HG02623 (cell line): ENCODE measurements around the gene BRD3.
A peak's percentile ranks its signal among the peaks of the same experiment; 100 is the strongest.
"Not testable (repeated sequence)": the region's sequence is repeated elsewhere in the genome, so short reads cannot be mapped to it uniquely, and the experiment has no call there.

Experiments used
- ATAC-seq: cut with Tn5 transposase; IDR thresholded peaks from one replicate; pipeline ENCODE4 v1.9.1; 2021; ENCODE audit warnings: moderate library complexity; ENCODE audit not compliant: unreplicated experiment

BRD3 gene

DNA sequence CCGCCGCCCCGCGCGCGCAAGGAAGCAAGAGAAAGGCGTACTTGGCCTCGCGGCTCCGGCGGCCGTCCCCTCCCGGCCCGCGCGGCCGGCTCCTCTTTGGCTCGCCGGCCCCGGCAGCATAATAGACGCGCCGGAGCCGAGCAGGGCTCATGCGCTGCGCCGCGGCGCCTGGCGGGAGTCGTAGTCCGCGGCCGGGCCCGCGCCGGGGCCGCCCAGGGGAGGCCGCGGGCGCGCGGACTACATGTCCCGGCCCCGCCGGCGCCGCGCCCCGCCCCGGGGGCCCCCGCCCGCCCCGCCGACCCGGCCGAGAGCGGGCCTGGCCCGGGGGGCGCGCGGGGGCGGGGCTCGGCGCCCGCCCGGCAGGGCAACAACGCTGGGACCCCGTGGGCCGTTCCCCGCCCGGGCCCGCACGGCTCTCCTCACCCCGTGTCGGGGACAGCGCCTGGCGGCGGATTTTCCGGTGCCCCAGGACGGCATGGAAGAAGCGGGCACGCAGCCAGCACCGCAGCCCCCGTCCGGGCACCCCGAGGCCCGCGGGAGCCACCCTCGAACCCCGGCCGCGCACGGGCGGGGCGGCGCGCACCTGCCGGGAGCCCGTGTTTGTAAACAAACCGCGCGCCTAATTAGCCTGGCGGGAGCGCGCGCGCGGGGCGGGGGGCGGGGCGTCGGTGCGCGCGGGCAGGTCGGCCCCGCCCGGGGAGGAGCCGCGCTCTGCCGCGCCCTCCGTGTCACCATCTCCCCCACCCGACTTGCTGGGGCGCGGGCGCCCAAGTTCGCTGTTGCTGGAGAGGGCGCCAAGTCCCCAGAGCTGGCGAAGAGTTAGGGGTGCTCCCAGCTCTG lies at the start of gene BRD3:
Gene BRD3, minus strand, starts transcription at position 123 of the 840 bp plus-strand sequence. CDS start 14,549 bp downstream, outside the sequence.
- ATAC-seq: peak; percentile 71

DNA sequence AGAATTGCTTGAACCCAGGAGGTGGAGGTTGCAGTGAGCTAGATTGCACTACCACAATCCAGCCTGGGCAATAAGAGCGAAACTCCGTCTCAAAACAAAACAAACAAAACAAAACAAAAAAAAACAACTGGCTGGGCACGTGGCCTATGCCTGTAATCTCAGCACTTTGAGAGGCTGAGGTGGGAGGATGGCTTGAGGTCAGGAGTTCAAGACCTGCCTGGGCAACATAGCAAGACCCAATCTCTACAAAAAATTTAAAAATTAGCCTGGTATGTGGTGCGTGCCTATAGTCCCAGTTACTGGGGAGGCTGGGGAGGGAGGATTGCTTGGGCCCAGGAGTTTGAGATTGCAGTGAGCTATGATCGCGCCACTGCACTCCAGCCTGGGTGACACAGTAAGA lies 44.7 kb upstream of the BRD3 start:
- no peak for ATAC-seq

DNA sequence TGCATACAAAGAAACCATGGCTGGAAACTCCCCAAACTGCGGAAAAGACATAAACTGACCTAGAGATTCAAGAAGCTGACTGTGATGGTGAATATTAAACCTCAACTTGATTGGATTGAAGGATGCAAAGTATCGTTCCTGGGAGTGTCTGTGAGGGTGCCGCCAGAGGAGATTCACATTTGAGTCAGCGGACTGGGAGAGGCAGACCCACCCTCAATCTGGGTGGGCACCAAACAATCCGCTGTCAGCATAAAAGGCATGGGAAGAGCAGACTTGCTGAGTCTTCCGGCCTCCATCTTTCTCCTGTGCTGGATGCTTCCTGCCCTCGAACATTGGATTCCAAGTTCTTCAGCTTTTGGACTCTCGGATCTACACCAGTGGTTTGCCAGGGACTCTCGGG lies 43.2 kb upstream of the BRD3 start:
- ATAC-seq: no peak

DNA sequence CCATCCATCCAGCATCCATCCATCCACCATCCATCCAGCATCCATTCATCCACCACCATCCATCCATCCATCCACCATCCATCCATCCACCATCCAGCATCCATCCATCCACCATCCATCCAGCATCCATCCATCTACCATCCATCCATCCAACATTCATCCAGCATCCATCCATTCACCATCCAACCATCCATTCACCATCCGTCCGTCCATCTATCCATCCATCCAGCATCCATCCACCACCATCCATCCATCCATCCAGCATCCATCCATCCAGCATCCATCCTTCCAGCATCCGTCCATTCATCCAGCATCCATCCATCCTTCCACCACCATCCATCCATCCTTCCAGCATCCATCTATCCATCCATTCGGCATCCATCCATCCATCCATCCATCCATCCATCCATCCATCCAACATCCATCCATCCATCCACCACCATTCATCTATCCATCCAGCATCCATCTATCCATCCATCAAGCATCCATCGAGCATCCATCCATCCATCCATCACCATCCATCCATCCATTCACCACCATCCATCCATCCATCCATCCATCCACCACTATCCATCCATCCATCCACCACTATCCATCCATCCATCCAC lies 35.7 kb upstream of the BRD3 start:
- no peak for ATAC-seq

DNA sequence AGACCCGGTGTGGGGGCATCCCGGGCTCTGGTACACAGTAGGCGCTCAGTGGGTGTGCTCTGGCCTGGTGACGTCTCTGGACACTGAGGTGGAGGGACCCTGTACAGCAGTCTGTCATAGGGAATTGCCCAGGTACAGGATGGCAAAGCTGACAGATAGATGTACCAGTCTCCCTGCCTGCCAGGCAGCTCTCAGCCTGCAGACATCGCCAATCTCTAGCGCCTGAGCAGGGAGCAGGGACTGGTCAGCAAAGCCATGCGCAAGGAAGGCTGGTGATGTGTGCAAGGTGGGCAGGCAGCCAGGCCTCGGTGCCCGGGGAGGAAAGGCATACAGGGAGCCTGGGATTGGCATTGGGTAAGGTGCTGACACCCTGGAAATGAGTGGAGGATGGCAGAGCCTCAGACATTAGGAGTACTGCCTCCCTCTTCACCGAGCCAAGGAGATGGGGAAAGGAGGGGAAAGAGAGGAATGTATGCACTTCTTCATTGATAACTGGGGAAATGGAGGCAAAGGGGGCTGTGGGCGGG lies 33.9 kb upstream of the BRD3 start:
- no peak for ATAC-seq

DNA sequence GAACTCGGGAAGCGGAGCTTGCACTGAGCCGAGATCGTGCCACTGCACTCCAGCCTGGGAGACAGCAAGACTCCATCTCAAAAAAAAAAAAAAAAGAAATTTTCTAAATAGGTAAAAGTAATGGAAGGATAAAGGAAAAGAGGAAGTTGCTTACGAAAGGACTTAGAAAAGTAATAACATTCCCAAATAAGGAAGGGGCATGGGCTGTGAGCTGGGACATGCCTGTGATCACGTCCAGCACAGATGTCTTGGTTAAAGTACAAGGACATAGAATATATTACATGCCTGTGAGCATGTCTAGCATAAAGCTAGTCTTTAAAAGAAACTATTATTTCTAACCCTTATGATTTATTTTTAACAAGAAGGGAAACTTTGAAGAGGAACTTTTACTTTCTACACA lies 33.3 kb upstream of the BRD3 start:
- ATAC-seq: not testable (repeated sequence)

DNA sequence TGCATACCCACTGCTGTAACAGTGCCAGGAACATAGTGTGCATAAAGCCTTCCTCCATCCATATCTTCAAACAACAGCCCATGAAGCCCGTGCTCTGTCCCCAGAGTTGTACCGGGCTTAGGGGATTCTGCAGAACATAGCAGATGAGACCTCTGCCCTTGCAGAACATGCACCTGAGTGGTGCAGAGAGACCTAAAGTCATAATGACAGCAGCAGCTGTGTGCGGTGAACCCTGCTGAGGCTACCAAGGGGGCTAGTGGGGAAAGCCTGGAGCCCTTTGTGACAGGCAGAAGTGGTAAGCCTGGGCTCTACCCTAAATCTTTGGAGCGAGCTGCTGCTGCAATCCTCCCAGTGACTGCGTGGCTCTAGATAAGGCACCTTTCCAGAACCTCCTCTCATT lies 32.2 kb upstream of the BRD3 start:
- ATAC-seq: no peak

DNA sequence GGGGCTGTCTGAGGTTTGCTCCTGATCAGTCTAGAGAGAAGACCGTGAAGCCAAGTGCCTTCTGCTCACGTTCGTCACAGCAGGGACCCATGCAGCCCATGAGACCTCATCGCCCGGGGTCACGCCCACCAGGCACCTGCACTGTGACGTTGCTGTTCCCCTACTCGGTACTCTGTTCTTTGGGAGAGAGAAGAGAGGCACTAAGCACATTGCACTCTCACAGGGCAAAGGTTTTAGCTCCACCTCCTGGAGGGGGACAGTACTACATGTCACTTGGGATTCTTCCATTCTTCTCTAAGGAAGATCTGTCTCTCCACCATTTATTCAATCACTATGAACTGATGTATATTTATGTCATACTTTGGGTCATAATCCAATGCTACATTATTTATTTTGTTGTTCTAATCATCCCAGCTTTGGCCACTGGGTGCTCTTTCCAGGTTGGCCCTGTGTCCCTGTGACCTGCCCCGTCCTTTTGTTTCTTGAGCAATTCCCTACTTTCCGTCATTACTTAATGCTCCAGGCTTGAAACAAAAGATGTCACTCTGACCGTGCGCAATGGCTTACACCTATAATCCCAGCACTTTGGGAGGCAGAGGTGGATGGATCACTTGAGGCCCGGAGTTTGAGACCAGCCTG lies 31.4 kb upstream of the BRD3 start:
- ATAC-seq: no peak

DNA sequence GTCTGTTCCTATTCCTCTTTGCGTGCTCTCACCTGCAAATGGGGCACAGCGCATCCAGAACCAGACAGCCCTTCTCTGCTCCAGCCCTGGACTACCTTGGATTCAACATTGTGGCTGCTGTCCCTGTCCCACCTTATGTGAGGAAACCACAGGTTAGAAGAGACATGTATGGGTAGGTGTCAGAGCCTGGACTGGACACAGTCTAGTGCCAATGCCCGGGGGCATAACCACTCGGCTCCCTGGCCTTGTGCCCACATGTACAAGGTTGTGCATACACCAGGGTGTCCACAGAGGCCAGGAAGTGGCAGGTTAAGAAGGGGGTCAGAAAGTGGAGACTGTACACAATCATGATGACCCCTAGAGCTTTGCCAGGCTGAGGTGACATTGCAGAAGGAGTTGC lies 22.1 kb upstream of the BRD3 start:
- ATAC-seq: no peak

DNA sequence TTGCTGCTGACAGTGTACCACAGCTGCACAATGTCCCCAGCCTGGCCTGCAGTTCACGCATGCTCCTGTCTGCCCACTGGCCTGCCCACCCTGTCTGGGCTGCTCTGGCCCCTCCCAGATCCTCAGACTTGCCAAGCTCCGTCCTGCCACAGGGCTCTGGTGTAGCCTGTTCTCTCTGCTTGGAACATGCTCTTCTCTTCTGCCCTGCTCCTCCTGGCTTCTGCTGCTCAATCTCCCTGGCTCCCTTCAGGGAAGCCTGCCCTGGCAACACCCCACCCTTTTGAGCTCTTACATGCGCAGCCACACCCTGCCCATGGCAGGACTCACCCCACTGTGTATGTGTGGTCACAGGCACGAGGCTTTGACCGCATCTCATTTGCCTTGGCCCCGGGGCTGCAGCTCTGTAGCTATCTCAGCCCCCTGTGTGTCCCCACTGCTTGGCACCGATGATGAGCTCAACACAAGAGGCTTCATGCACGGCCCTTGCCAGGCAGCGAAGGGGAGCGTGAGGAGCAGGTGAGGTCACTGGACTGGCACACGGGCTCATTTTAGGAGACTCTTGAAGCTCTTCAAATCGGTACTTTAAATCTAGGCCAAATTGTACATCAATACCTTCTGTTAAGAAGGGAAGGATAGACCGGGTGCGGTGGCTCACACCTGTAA lies 20.4 kb upstream of the BRD3 start:
- no peak for ATAC-seq

DNA sequence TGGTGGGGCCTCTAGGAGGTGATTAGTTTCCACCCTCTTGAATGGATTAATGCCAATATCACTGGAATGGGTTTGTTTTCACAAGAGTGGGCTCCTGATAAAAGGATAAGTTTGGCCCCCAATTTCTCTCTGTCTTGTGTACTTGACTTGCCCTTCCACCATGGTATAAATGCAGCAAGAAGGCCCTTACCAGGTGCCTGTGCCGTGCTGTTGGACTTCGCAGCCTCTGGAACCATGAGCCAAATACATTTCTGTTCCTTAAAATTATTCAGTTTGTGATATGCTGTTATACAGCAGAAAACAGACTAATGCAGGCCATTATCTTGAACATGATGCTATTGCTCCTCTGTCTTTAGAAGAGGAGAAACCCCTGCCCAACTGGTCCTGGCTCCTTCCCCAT lies 17.8 kb upstream of the BRD3 start:
- no peak for ATAC-seq

DNA sequence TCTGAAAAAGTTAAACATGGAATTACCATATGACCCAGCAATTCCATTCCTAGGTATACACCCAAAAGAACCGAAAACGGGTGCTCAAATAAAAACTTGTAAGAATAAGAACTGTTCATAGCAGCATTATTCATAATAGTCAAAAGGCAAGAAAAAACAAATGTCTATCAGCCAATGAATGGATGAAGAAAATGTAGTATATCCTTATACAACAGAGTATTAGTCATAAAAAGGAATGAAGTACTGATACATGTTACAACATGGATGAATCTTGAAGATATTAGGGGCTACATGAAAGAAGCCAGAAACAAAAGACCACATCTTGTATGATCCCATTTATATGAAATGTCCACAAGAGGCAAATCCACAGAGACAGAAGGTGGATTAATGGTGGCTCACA lies 15.6 kb upstream of the BRD3 start:
- ATAC-seq: no peak

DNA sequence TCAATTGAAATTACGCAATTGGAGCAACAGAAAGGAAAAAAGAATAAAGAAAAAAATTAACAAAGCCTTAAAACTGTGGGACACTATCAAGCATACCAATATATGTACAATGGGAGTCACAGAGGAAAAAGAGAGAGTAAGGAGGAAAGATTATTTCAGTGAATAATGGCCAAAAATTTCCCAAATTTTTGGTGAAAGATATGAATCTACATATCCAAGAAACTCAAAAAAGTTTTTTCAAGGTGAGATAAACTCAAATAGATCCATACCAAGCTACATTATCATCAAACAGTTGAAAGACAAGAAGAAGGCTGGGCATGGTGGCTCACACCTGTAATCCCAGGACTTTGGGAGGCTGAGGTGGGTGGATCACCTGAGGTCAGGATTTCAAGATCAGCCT lies 8.8 kb upstream of the BRD3 start:
- no peak for ATAC-seq

DNA sequence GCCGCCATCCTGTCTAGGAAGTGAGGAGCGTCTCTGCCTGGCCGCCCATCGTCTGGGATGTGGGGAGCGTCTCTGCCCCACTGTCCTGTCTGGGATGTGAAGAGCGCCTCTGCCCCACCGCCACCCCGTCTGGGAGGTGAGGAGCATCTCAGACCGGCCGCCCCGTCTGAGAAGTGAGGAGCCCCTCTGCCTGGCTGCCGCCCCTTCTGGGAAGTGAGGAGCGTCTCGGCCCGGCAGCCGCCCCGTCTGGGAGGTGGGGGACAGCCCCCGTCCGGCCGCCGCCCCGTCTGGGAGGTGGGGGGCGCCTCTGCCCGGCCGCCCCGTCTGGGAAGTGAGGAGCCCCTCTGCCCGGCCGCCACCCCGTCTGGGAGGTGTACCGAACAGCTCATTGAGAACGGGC lies 7.9 kb upstream of the BRD3 start:
- not testable (repeated sequence) for ATAC-seq

DNA sequence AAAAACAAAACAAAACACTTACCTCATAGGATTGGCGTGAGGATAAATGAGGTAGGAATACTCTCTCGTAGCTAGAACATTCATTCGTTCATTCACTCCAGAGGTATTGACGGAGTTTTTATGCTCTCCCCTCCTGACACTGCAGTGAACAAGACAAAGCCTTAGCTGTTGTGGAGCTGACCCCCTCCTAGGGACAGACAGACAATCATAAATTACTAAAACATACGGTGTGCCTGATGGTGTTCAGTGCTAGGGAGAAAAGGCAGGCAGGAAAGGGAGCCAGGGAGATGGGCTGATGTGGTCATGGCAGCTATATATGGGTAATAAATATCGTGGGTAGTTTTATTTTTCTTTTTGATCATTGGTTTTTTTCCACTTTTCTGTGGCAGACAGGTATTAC lies 5.7 kb upstream of the BRD3 start:
- no peak for ATAC-seq

DNA sequence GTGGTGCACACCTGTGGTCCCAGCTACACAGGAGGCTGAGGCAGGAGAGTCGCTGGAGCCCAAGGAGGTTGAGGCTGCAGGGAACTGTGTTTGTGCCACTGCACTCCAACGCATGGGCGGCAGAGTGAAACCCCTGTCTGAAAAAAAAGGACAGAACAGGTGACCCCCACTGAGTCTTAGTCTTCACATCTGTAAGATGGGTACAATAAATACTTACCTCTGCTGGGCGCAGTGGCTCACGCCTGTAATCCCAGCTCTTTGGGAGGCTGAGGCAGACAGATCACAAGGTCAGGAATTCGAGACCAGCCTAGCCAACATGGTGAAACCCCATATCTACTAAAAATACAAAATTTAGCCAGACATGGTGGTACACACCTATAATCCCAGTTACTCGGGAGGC lies 4.9 kb upstream of the BRD3 start:
- ATAC-seq: not testable (repeated sequence)

DNA sequence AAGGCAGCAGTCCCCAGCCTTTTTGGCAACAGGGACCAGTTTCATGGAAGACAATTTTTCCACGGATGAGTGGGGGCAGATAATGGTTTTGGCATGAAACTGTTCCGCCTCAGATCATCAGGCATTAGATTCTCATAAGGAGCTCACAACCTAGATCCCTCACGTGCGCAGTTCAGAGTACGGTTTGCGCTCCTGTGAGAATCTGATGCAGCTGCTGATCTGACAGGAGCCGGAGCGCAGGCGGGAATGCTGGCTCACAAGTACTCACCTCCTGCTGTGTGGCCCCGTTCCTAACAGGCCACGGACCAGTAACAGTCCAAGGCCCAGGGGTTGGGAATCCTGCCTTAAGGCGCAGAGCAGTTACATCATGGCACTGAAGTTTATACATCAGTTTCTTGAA lies 3.3 kb upstream of the BRD3 start:
- no peak for ATAC-seq

DNA sequence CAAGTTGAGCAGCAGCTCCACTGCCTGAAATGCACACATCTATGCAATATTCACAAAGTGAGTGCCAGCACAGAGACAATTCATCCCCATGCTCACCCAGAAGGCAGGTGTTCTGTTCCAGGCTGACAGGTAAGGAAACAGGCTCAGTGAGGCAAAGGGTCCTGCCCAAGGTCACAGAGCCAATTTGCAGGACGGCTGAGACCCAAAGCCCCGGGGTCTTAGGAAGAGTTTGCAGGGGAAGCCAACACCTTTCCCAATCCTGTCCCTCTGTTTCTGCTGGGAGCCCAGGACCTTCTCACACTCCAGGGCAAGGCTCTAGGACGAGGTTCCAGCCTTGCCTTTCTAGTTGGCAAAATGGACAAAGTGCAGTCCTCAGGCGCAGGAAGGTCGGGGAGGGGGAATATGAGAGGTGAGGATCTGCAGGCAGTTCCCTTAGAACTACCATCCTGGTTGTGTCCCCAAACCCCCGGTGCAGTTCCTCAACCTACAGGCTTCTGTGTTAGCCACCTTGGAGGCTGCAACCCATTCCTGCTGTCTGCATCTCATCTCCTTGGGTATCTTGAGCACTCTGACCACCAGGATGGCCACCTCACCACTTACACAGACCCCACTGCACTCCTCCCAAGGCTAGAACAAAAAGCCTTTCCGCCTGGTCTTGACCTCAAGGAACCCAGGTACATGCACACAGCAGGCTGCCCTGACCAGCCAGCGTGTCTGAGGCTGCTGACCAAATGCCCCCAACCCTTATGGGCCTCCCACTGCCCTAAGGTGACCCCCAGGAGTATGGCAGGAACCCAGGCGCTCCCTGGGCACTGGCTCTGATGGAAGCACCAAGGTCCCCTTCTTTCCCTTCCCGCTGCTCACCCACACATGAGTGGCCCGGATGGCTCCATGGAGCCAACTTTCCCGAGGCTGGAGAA lies 1.9 kb upstream of the BRD3 start:
- no peak for ATAC-seq

DNA sequence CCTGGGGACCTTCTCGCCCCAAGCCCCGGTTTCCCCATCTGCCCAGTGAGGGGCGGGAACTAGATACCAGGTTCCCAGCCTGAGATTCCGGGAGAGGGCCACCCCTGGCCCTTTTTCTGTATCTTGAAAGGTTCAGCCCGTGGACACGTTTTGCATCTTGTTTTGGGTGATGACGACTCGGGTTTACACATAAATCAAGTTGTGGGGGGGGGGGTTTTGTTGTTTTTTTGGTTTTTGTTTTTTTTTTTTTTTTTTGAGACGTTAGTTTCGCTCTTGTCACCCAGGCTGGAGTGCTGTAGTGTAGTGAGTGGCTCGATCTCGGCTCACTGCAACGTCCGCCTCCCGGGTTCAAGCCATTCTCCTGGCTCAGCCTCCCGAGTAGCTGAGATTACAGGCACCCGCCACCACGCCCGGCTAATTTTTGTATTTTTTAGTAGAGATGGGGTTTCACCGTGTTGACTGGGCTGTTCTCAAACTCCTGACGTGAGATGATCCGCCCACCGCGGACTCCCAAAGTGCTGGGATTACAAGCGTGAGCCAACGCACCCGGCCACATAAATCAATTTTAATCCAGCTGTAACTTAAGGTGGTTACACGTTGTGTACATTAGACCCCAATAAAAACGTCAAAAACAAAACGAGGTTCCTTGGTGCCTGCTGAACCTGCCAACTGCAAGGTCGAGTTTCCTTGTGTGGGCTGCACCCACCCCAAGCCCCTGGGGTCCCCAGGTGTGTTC lies 1.1 kb upstream of the BRD3 start:
- ATAC-seq: no peak
